GM18951 (cell line): ENCODE data around the gene SLC66A2.

Experiments
- POLR2A ChIP-seq: IDR thresholded peaks from 4 replicates; pipeline ENCODE4 v1.6.1; 2011; ENCODE audit warnings: mild to moderate bottlenecking; ENCODE audit not compliant: insufficient read length, insufficient read depth; ENCODE audit errors: extremely low read depth
- in situ Hi-C: fragments of 300-500 bp; cut with MboI; formaldehyde crosslinking; loops from one replicate; pipeline ENCODE4 v1.12.0; 2022; ENCODE audit warnings: low sequenced_read_pairs, mixed read lengths, inconsistent platforms; ENCODE audit not compliant: unreplicated experiment

Gene SLC66A2

DNA sequence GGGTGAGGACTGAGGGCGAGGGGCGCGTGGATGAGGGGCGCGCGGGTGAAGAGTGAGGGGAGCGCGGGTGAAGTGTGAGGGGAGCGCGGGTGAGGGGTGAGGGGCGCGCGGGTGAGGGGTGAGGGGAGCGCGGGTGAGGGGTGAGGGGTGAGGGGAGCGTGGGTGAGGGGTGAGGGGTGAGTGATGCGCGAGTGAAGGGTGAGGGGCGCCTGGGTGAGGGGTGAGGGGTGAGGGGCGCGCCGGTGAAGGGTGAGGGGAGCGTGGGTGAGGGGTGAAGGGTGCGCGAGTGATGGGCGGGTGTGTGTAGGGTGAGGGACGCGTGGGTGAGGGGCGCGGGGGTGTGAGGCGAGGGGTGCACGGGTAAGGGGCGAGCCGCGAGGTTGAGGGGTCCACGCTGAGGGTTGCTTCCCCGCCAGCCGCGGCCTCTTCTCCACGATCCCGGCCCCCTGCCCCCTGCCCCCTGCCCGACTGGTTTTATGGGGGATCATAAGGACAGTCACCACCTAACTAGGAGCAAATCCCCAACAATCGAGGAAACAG, 1.1 kb upstream of the SLC66A2 start:
- in situ Hi-C loops, result no loop called here
- no peak for TF ChIP-seq POLR2A

GRCh38 chr18:79950515-79951341, 725 bp downstream of the SLC66A2 start:
- in situ Hi-C loops, result no loop called here

GRCh38 chr18:79949697-79950487, 1.6 kb downstream of the SLC66A2 start:
- in situ Hi-C loops, result no loop called here
- no peak for TF ChIP-seq POLR2A

More at GRCh38 chr18:79950515-79951341, 725 bp downstream of the SLC66A2 start:
- TF ChIP-seq POLR2A, result no peak

- TF ChIP-seq POLR2A, result no peak
- in situ Hi-C loops, result no loop called here
These were observed 2.6 kb downstream of the SLC66A2 start for GRCh38 chr18:79948719-79949411.

DNA sequence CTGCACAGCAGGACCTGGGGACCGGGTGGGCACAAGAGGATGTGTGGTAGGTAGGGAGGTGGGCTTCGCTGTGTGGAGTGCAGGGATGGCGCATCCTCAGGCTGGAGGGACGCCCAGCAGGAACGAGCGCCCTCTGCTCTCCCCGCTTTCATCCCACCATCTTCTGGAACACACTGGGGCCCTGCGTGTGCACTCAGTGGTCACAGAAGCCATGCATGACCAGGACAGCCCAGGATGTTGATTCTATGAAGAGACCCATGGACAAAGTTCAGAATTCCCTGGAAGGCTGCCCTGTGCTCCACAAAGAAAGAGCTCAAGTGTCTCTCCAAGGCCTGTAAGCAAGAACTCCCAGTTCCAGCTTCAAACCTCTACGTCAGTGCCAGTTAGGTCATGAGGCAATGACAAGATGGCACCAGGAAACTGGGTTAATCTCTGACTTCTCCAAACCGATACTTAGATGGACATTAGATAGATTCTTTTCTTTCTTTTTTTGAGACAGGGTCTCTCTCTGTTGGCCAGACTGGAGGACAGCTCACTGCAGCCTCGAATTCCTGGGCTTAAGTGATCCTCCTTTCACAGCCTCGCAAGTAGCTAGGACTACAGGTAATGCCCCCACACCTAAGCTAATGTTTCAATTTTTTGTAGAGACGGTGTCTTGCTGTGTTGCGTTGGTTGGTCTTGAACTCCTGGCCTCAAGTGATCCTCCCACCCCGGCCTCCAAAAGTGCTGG, 3.4 kb downstream of the SLC66A2 start:
- in situ Hi-C loops, result no loop called here
- no peak for TF ChIP-seq POLR2A

DNA sequence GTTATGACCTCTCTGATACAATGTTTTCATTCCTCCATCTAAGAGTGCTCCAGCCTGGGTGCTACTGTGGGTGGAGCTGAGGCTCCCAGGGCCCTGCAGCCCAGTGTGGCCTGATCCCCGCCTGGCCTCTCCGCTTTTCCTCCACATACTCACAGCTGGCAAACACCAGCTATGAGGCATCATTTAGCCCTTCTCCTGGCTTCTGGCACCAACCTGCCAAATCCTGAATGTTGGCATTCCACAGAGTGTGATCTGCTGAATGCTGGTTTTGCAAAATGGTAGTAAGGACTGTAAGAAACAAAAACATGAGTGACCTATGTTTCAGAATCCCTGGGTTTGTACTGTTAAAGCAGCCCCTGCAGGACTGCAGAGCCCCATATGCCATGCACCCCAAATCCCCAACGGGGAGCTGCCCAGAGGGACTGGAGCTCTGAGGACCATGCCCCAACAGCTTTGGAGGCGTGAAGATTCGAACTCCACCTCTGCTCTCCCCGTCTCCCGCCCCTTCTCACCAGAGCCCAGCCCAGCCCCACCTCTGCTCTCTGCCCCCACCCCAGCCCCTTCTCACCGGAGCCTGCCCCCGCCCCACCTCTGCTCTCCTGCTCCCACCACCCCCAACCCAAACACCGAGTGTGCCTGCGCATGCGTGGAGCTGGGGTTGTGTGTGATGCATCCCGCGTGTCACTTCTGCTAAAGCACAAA, 4.2 kb downstream of the SLC66A2 start:
- in situ Hi-C loops, result no loop called here
- TF ChIP-seq POLR2A, result no peak

DNA sequence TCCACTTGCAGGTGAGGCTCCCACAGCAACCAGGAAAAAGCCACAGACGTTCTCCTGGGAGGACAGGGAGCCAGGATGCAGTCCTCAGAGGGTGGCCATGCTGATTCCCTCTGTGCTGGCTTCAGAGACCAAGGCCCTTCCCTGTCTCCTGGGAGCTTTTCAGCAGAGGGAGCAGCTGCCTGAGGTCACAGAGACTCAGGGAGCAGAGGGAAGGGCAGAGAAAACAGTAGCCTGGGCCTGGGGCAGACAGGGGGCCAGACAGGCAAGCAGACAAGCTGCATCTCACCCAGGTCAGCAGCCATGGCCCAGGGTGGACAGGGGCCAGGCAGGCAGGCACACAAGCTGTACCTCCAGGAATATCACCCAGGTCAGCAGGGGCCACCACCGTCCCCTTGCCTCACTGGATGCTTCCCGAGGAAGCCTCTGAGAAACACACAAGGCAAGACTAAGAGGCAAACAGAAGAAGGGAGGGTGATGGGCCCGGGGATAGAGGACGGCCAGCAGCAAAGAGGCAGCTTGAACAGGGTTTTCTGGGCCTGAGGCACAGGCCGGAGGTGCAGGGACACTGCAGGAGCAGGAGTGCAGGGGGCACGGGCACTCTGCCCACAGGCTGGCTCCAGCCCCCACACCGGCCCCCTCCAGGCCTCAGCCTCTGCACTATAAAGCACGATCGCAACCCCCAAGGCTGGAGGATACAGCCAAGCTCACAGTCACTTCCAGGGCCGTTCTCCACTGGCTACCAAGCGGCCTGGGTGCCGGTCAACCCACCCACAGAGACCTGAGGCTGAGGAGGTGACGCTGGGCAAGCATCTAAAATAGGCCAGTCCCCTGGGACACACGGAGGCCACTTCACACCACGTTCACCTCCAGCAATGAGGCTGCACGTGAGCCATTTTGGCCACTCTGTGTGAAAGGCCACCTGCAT, 6.1 kb downstream of the SLC66A2 start:
- no peak for TF ChIP-seq POLR2A
- in situ Hi-C loops, result no loop called here

- in situ Hi-C loops, result no loop called here
- no peak for TF ChIP-seq POLR2A
These were observed 6.7 kb downstream of the SLC66A2 start for GRCh38 chr18:79944746-79945117.

- in situ Hi-C loops, result no loop called here
- no peak for TF ChIP-seq POLR2A
These were observed 7.2 kb downstream of the SLC66A2 start for GRCh38 chr18:79944126-79944731.

- in situ Hi-C loops, result no loop called here
These were observed 7.8 kb downstream of the SLC66A2 start for GRCh38 chr18:79943608-79944125.

DNA sequence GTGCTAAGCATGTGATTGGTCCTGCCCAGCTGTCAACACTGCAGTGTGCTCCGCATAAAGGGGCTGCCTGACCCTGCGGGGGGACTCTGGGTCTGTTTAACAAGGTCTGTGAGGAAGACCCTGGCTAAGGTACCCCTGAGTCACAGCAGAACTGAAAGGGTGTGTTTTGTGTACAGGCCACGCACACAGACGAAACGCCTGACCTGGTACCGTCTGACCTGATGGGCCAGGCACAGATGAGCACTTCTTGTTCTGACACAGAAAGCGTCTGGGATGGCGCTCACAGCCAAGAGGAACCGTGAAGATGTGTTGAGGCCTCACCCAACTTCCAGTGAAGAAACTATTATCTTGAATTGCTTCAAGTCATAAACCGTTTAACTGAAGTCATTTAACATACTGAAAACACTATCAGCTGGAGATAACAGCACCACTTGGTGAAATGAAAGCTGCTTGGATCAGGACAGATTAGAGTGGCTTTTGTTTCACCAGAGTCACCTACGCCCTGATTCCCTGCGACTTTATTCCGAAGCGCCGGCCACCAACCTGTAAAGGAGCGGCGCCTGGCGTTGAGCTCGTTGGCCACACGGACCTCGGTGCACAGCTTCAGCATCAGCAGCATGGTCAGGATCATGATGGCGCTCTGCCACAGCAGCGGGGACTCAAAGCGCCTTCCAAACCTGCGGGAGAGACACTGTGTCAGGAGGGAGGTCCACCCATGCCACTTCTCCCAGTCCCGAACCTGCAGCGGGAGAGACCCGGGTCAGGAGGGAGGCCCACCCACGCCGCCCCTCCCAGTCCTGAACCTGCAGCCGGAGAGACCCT, 8.5 kb downstream of the SLC66A2 start:
- TF ChIP-seq POLR2A, result no peak
- in situ Hi-C loops, result no loop called here

More at GRCh38 chr18:79943608-79944125, 7.8 kb downstream of the SLC66A2 start:
- no peak for TF ChIP-seq POLR2A
